GM18861 (cell line): Measurements from ENCODE around the gene FOXN3.
"Not testable (repeated sequence)": the region's sequence is repeated elsewhere in the genome, so short reads cannot be mapped to it uniquely, and the experiment has no call there.

Experiments
- ATAC-seq: cut with Tn5 transposase; IDR thresholded peaks from one replicate; pipeline ENCODE4 v1.9.1; 2021; ENCODE audit not compliant: unreplicated experiment

FOXN3 gene

GRCh38 chr14:89307409-89307808 lies 109.6 kb downstream of the FOXN3 start:
- ATAC-seq, result no peak

DNA sequence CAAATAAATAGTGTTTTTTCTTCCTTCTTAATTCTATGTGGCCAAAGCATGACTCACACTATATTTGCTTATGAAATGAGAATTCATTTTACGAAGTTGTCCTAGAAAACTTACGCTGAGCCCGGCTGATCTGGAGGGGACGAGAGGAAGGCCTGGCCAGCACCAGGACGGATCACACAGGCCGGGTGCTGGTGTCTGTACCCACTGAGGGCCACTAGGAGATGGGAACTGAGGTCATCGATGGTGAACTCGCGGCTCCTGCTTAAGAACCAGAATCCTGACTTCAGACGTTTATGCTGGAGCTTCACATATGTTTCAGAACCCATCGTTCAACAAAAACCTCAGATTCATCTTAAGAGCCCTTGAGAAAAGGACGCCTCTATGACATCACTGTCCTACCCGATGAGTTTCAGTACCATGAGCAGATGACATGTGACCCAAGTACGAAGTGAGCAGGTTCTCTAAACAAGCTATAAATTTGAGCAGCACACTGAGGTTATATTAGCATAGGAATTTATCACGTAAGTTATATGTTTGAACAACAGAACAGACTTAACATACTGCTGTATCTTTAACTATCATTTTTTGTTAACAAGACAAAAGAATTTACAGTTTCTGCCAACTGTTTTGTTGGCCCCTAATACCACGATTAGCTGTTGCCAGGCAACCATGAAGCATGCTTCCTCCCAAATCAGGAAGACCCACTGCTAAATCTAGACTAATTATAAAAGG lies 111.9 kb downstream of the FOXN3 start:
- ATAC-seq, result peak; percentile 34

DNA sequence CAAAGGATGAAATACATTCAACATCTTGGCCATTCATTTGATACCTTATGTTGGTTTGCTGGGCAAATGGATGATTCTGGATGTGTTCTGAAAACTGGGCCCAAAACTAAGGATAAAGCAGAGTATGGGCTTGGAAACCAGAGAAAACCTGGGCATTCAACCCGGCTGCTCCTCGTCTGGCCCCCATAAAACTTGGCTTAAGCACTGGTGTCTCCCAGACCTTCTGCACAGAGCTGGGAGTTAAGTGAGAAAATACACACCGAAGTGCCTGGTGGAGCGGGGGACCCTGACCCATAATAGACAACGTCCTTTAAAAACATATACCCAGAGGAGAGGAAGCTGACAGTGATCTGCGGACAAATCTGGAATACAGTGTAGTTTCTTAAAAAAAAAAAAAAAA lies 112.5 kb downstream of the FOXN3 start:
- ATAC-seq, result no peak

DNA sequence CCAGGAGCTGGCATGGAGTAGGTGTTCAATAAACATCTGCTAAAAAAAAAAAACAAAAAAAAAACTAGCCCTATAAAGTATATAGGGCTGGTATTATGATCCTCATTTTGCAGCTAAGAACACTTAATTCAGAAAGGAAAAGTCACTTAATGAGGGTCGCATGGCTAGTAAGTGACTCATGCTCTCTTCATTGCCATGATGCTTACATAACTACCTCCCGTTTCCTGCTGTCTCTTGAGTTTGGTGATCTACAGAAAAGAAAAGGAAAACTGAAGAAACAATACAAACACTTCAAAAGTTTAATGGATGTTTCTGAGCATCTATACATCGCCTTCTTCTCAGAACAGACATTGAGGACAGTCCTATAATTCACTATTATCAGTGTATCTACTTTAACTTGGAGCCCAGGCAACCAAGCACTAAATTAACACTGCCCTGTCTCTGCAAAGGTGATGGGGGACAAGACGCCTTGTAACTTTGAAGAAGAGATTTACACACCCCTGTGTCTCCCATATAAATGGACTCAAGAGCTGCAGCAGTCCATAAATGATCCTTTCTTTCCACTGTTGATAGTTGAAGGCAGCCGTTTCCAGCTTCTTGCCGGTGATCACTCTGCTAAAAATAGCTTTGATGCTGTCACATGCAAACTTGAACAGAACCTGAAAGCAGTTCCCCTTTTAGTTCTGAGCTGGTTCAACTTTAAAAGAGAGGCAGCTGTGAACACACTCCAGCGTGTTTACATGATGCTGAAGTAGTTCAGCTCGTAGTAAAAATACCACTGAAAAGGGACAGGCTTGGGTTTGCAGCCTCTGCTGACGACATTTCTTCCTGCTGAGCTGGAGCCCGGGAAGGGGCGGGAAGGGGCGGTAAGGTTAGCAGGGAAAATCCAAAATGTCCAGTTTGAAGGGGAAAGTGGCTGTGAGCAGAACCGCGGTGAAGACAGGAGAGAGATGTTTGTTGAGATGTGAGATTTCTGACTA lies 113.3 kb downstream of the FOXN3 start:
- peak; percentile 52 for ATAC-seq

DNA sequence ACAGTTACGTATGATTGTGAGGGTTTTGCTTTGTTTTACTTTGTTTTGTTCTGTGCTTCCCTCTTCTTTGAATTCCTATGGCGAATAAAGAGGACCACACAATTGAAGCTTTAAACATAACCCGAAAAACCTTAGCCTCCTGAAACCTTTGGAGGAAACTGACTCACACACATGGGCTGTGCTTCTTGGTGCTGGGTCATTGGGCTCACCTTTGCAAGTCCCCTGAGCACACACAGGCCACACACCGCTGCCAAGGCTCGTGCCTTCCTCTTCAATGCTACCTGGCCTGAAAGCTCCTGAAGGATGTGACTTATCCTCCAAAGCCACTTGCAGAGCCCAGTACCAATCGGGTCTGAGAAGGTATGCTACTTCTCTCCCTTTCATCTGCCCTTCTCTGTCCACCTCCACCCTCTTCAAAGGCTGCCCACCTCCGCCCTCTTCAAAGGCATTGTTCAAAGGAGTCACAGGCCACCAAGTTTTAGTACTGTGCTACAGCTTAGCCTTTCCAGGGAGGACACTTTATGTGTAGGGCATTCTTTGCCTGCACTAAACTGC lies 114.6 kb downstream of the FOXN3 start:
- no peak for ATAC-seq

DNA sequence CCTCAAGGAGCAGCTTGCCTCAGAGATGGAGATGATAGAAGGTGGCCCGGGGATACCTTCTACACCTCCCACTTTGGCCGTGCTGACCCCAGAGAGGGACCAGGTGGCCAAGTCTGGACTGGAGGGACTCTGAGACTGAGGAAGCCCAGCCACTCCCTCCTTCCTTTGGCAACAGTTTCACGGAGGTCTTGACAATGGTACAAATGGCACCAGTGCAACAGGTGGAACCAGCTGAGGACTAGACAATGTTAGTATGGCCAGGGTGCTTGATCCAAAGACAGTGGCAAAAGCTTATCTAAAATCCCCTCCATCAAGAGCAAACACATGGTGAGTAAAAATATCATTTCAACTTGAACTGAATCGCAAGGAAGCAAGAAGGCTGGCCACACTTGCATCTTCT lies 117.4 kb downstream of the FOXN3 start:
- ATAC-seq, result no peak

DNA sequence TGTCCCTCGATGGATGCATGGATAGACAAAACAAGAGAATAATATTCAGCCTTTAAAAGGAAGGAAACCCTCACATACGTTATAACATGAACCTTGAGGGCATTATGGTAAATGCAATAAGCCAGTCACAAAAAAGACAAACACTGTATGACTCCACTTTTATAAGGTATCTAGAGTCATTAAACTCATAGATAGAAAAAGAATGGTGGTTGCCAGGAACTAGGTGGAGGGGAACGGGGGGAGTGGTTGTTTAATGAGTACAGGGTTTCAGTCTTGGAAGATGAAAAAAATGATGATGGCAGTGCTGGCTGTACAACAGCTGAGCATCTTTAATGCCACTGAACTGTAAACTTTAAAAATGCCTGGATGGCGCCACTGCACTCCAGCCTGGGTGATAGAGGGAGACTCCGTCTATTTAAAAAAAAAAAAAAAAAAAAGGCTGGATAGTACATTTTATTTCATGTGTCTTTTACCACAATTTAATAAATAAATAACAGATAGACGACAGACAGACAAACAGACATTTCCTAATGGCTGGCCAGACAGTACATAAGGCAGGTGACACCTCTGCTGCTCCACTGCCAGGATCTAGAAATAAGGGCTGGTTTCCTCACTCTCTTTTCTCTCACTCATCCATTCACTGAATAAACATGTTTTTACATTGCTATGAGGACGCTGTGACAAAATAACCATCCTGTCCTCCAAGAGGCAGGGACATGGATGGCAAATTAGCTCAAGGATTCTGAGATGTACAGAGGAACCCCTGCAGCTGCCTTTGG lies 118.8 kb downstream of the FOXN3 start:
- no peak for ATAC-seq

GRCh38 chr14:89296281-89296745 lies 120.7 kb downstream of the FOXN3 start:
- peak; percentile 53 for ATAC-seq

GRCh38 chr14:89294872-89295271 lies 122.2 kb downstream of the FOXN3 start:
- ATAC-seq, result no peak

DNA sequence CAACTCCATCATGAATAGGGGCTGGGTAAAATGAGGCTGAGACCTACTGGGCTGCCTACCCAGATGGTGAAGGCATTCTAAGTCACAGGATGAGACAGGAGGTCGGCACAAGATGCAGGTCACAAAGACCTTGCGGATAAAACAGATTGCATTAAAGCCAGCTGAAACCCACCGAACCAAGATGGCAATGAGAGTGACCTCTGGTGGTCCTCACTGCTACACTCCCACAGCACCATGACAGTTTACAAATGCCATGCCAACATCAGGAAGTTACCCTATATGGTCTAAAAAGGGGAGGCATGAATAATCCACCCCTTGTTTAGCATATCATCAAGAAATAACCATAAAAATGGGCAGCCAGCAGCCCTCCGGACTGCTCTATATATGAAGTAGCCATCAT lies 122.6 kb downstream of the FOXN3 start:
- ATAC-seq, result not testable (repeated sequence)

DNA sequence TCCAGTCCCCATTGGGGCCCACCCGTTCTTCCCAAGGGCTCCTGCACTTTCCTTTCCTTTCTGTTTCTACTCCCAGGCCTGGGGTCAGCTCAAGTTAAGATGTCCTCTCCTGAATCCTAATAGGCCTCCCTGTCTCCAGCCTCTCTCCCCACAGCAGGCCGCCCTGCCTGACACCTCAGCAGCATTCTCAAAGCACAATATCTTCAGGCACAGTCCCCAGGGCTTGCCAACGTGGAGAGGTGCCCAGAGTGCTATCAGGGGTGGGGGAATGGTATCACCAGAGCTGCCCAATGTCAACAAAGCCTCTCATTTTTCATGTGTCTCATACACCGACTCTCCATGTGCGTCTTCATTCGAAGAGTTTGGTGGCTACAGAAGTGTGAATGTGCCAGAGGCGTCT lies 123.0 kb downstream of the FOXN3 start:
- ATAC-seq, result no peak

- ATAC-seq, result no peak
Observed at GRCh38 chr14:89293314-89293916, 123.6 kb downstream of the FOXN3 start.

DNA sequence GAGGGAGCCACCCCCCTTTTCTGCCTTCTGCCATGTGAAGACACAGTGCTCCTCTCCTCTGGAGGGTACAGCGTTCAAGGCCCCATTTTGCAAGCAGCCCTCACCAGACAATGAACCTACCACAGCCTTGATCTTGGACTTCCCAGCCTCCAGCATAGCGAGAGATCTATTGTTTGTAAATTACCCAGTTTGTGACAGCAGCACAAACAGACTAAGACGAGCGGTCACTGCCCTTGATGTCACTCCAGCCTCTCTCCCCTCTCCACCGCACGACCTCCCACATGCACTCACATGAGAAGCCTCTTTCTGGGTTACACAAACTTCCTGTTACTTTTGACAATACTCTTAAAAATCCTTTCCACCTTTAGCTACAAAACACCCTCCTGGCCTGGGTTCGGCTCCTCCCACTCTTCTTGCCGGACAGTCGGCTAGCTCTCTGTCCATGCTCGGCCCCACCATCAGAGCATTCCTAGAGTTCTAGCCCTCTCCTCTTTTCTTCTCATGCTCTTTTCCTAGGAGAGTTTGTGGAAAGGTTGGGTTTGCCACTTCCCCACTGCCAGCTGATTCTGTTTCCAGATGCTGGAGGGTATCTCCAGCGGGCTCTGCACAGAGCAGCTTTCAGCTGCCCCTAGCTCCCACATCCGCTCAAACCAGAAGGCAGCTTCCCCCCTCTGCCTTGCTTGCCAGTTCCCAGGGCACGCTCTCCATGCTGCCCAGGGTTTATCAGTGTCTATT lies 124.3 kb downstream of the FOXN3 start:
- no peak for ATAC-seq

DNA sequence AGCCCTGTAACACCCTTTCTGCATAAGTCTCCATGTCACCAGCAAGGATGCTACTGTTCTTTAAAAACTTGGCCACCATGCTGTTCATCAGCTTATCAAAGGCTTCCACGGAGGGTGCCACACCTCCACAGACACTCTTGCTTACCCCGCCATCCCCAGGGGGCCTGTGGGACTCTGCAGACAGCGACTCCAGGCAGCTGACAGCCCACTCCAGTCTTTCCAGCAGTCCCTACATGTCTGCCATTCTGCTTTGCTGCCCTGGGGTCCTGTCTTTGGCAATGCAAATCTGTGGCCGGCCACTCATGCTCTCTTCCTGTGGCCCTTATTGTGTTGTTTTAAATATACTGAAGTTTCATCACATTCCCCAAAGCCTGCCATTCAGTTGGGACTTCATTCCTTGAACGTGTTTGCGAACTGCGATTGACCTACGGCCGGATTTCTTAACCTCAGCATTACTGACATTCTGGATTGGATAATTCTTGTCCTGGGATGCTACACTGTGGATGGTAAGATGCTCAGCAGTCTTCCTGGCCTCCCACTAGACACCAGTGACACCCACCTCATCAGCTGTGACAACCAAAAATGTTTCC lies 125.6 kb downstream of the FOXN3 start:
- ATAC-seq, result no peak

DNA sequence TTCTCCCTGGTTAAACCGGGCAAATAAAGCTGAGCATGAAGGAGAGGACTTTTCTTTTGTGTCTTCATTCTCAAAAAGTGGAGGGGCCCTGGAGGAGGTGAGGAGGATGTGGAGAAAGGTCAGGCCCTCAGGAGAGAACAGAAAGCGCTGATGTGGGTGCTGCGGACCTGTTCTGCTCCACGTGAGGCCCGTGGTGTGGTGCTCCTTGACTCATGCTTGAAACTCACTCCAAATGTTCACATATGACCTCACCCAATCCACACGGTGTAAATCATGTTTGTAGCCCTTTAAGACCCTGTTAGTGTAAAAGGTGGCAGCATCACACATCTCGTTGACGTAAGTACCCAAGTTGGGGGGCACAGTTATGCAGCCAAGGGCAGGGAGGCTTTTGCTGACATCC lies 126.2 kb downstream of the FOXN3 start:
- ATAC-seq, result no peak

DNA sequence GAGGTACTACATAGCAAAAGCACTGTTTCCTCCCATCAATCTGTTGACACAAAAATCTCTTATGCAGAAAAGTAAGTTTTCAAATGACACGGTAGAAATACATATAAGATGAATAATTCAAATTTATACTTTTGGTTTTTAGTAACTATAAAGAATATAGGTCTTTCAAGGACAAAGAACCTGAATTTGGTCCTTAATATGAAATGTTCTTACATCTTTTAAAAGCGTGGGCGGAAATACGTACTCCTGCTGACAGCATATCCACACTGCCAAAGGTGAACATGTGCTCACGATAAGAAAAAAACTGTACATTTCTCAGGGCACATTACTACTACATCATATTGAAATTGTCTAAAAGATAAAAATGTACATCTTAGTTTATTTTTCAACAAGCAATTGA lies 127.6 kb downstream of the FOXN3 start:
- ATAC-seq, result no peak

DNA sequence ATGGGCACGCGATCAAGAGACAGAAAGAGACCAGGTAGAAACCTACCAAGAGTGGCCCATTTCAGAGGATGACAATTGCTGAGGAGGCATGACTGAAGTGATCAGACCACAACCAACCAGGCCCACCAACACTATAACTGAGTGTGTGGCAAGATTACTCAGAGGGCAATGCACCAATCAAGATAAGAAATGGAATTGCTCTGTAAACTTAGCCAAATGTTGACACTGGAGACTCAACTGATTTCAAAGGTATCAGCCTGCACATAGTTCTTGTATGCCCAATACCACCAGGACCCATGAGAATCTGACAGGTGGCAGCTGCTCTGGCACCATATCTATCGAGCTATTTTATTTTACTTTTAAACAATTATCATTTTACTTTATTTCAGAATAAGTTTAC lies 128.9 kb downstream of the FOXN3 start:
- no peak for ATAC-seq

- no peak for ATAC-seq
Observed at GRCh38 chr14:89284333-89285058, 132.5 kb downstream of the FOXN3 start.
